Fibroblast of mammary gland (primary cell): ENCODE measurements around the gene MED12L.

Experiments
- DNase-seq: peaks from one replicate; pipeline ENCODE4 v3.0.0-alpha.2; 2010; ENCODE audit warnings: low read depth
- H3K4me3 ChIP-seq: 2 replicates; pipeline ENCODE4 v1.5.1; 2011; ENCODE audit warnings: low read depth, mild to moderate bottlenecking, low read length, moderate library complexity; ENCODE audit not compliant: control insufficient read depth
- CTCF ChIP-seq: conservative IDR thresholded peaks from 2 replicates; pipeline ENCODE4 v1.5.1; 2011; ENCODE audit warnings: low read depth, low read length, inconsistent platforms; ENCODE audit not compliant: control insufficient read depth, insufficient read depth

The MED12L gene

DNA sequence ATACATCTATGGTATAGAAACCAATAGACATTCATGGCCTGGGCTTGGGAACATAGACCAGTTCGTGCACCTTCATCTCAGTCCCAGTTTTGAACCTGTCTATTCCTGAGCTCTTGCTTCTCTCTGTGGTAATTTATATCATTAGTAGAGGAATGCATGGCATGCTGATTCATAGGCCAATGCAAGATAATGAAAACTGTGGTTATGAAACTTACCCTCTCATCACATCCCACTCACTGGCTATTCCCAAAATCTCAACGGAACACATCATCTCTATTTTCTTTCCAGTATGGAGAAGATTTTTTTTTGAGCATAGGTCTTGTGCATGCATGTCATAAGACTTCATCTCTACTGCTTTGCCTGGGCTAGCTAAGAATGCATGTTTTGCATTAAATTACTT lies 317.8 kb downstream of the MED12L start:
- peak; percentile 82 for DNase-seq
- no peak overlapping the region for H3K4me3 ChIP-seq
- no peak for TF ChIP-seq CTCF

- TF ChIP-seq CTCF = no peak
- DNase-seq = peak; percentile 56
- no peak overlapping the region for H3K4me3 ChIP-seq
These were observed 318.9 kb downstream of the MED12L start for GRCh38 chr3:151404316-151404715.

GRCh38 chr3:151407928-151408327 lies 322.5 kb downstream of the MED12L start:
- no peak for DNase-seq
- TF ChIP-seq CTCF = no peak
- H3K4me3 ChIP-seq = no peak overlapping the region

GRCh38 chr3:151410891-151411559 lies 325.6 kb downstream of the MED12L start:
- H3K4me3 ChIP-seq = no peak overlapping the region
- DNase-seq = peak; percentile 57

GRCh38 chr3:151412989-151413388 lies 327.5 kb downstream of the MED12L start:
- no peak for DNase-seq
- TF ChIP-seq CTCF = peak; percentile 14
- H3K4me3 ChIP-seq = no peak overlapping the region

More at GRCh38 chr3:151410891-151411559, 325.6 kb downstream of the MED12L start:
- TF ChIP-seq CTCF = no peak

GRCh38 chr3:151415289-151415688 lies 329.8 kb downstream of the MED12L start:
- H3K4me3 ChIP-seq = no peak overlapping the region
- TF ChIP-seq CTCF = no peak
- DNase-seq = no peak

GRCh38 chr3:151419806-151420205 lies 334.3 kb downstream of the MED12L start:
- no peak for DNase-seq
- H3K4me3 ChIP-seq = no peak overlapping the region
- no peak for TF ChIP-seq CTCF
